HG02973 (cell line): ENCODE measurements around the gene LPO.

ENCODE experiments used
- ATAC-seq: cut with Tn5 transposase; IDR thresholded peaks from one replicate; pipeline ENCODE4 v1.9.1; 2021; ENCODE audit warnings: moderate library complexity; ENCODE audit not compliant: unreplicated experiment

The LPO gene

GRCh38 chr17:58277107-58277801 lies 38.9 kb downstream of the LPO start:
- ATAC-seq = no peak

GRCh38 chr17:58277802-58278595 lies 39.6 kb downstream of the LPO start:
- no peak for ATAC-seq

- no peak for ATAC-seq
Observed at GRCh38 chr17:58278661-58279015, 40.3 kb downstream of the LPO start.

- no peak for ATAC-seq
Observed at GRCh38 chr17:58279016-58279711, 40.8 kb downstream of the LPO start.

GRCh38 chr17:58279736-58280479 lies 41.5 kb downstream of the LPO start:
- ATAC-seq = no peak

GRCh38 chr17:58280480-58281217 lies 42.3 kb downstream of the LPO start, which contains the start of gene MPO:
Gene MPO, minus strand, starts transcription at chr17:58280935. Its CDS starts 177 bp downstream, at chr17:58280758.
- no peak for ATAC-seq

- ATAC-seq = no peak
Observed at GRCh38 chr17:58281511-58282011, 43.2 kb downstream of the LPO start.

GRCh38 chr17:58282442-58282841 lies 44.1 kb downstream of the LPO start:
- ATAC-seq = no peak

GRCh38 chr17:58283674-58284612 lies 45.6 kb downstream of the LPO start:
- no peak for ATAC-seq

- no peak for ATAC-seq
Observed at GRCh38 chr17:58284613-58285421, 46.4 kb downstream of the LPO start.

- no peak for ATAC-seq
Observed at GRCh38 chr17:58285422-58285810, 47.0 kb downstream of the LPO start.

- no peak for ATAC-seq
Observed at GRCh38 chr17:58289869-58290268, 51.5 kb downstream of the LPO start.

GRCh38 chr17:58291246-58291645 lies 52.9 kb downstream of the LPO start:
- ATAC-seq = no peak

GRCh38 chr17:58294034-58294433 lies 55.6 kb downstream of the LPO start:
- no peak for ATAC-seq

GRCh38 chr17:58300336-58300735 lies 62.0 kb downstream of the LPO start:
- ATAC-seq = no peak

- no peak for ATAC-seq
Observed at GRCh38 chr17:58301504-58302150, 63.2 kb downstream of the LPO start.

- no peak for ATAC-seq
Observed at GRCh38 chr17:58302171-58302918, 64.0 kb downstream of the LPO start.
